Body of pancreas (tissue), 4 donors: ENCODE results near the gene WLS. TPM values are rescaled to one million over a fixed set of nuclear protein-coding genes. Genes with fewer than 3 reads are reported as not detected.

Source experiments
- ATAC-seq: fragments of 150-250 bp; one replicate; pipeline ENCODE4 v1.9.1; 2016
- DNase-seq, 4 donors: peaks; one replicate each; pipeline ENCODE4 v3.0.0-alpha.2; 2019
- H3K27ac ChIP-seq, 4 donors: fragments of 200-600 bp; sonication (generic); 1 replicate in 3 of 4; 2 replicates in 1 of 4; pipeline versions ENCODE4 v1.5.1 to v1.6.1; 2016 to 2019; ENCODE audit warnings: mild to moderate bottlenecking in 1 of 4, mixed read lengths in 1 of 4, moderate library complexity in 1 of 4
- H3K27me3 ChIP-seq, 2 donors: fragments of 200-600 bp; sonication (generic); one replicate each; pipeline ENCODE4 v1.6.0; 2016; ENCODE audit warnings: mild to moderate bottlenecking in 1 of 2
- H3K36me3 ChIP-seq, 2 donors: fragments of 200-600 bp; sonication (generic); replicated peaks in 1 of 2; 2 replicates each; pipeline ENCODE4 v1.5.1; 2016; ENCODE audit warnings: low read depth in 2 of 2; ENCODE audit not compliant: insufficient read depth in 1 of 2
- H3K4me1 ChIP-seq: fragments of 200-600 bp; sonication (generic); one replicate; pipeline ENCODE4 v1.6.0; 2016
- H3K4me3 ChIP-seq, 2 donors: fragments of 200-600 bp; sonication (generic); 1 replicate in 1 of 2; 2 replicates in 1 of 2; pipeline ENCODE4 v1.5.1; 2016 to 2019
- H3K9me3 ChIP-seq, 3 donors: fragments of 200-600 bp; sonication (generic); 1 replicate in 2 of 3; 2 replicates in 1 of 3; pipeline ENCODE4 v1.5.1; 2016
- POLR2A ChIP-seq, 3 donors: fragments of 450-650 bp; IDR thresholded peaks; one replicate each; pipeline ENCODE4 v1.6.1; 2016; ENCODE audit warnings: antibody characterized with exemption in 3 of 3, mild to moderate bottlenecking in 2 of 3
- WGBS, 2 donors: methylation state at CpG; one replicate each; pipeline ENCODE4 v1.1.5; 2017; 5-methylcytosine and 5-hydroxymethylcytosine counted together
- intact Hi-C: fragments of 100-400 bp; cut with DNase I; formaldehyde crosslinking; loops from one replicate; pipeline ENCODE4 v1.15.1; 2023
- total RNA-seq, 2 donors: library from RNA; depleted of rRNA; stranded (reverse); fragments of >200 nt; gene quantifications; one replicate each; pipeline ENCODE4 v1.1.0, GENCODE V29; 2016
- TF ChIP-seq, protein P1 (sequence below), 7 experiments: fragments of 450-650 bp in 4 of 7; fragments of 200-600 bp in 3 of 7; sonication (generic) in 3 of 7; IDR thresholded peaks; one replicate each; pipeline ENCODE4 v1.5.1; 2016 to 2019; ENCODE audit warnings: antibody characterized with exemption in 7 of 7

WLS gene
- total RNA-seq, 2 donors from 2014 or later, result 39.6 to 73.4 TPM

DNA sequence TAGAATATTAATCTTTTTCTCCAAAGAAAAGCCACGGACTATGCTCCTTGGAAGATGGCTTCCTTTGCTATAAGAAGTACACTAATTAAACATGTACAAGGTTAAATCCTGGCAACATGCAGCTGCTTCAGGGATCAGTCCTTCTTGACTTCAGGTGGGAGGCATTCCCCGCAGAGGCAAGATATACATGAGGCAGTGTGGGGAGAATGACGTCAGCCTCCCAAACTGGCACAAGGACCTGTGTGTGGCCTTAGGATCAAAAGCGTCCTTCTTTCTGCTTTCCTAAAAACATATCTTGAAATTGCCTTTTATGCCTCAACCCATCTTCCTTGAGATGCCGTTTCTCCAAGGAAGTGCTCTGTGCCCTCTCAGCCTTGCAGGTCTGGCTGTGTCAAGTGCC lies 90.3 kb downstream of the WLS start:
- intact Hi-C loops, result no loop called here
- ATAC-seq (no peak), DNase-seq (peak in 3 of 4 donors; percentile 28 to 38 (median 33))
- Histone ChIP-seq H3K27ac (peak overlapping the region; percentile 37 to 86 (median 78)), H3K4me3 (no peak overlapping the region), H3K27me3 (no peaks in the 10 kb centered on the region), H3K4me1 (peaks cover 55% of the 10 kb centered on the region), H3K36me3 (peaks cover 0 to 9% of the 10 kb centered on the region in 2 donors), H3K9me3 (no peaks in the 10 kb centered on the region)
- WGBS, 2 donors, result 46 to 67% methylated on average over 5 of the region's 5 CpGs
- no peak for TF ChIP-seq POLR2A (IDR thresholded peaks at IDR 0.05)
- TF ChIP-seq, protein P1, sequence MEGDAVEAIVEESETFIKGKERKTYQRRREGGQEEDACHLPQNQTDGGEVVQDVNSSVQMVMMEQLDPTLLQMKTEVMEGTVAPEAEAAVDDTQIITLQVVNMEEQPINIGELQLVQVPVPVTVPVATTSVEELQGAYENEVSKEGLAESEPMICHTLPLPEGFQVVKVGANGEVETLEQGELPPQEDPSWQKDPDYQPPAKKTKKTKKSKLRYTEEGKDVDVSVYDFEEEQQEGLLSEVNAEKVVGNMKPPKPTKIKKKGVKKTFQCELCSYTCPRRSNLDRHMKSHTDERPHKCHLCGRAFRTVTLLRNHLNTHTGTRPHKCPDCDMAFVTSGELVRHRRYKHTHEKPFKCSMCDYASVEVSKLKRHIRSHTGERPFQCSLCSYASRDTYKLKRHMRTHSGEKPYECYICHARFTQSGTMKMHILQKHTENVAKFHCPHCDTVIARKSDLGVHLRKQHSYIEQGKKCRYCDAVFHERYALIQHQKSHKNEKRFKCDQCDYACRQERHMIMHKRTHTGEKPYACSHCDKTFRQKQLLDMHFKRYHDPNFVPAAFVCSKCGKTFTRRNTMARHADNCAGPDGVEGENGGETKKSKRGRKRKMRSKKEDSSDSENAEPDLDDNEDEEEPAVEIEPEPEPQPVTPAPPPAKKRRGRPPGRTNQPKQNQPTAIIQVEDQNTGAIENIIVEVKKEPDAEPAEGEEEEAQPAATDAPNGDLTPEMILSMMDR (IDR thresholded peaks at IDR 0.05), result no peak

DNA sequence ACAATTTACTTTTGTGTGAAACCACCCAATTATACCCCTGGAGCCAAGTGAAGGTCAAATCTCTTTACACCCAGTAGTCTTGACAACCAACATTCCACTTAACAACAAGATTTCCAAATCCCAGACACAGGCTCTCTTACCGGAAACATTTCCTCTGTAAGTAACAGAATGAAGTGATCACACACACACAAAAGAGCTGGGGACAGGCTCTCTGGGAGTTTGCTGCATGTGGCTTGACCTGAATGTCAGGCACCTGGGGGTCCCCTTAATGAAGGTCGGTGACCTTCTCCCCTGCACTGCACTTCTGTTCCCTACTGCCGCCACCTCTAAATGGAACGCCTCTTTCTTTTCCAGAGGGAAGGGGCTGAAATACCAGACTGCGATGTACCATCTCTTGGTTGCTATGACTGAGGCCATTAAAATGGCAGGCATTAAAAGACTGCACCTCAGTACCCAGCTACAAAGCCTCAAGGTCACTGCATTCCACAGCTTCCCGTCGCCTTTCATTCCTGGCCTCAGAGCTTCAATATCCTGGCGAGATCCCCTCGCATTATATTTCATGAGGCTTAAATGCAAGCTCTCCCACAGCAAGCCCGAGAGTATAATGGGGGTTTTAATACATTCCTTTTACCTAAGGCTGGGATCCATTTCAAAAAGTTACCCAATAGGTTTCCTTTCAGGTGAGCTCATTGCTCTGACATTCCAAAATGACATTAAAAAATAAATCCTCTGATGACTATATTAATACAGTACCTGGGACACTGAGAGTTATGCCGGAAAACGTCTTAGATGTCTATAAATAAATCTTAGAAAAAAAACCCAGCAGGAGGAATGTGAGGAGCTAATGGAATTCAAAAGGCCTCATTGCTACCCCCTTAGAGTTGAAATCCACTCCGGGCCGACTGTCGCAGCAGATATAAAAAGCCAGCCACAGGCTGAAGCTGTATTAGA lies 91.0 kb downstream of the WLS start:
- WGBS, 2 donors, result 62 to 64% methylated on average over 15 of the region's 15 CpGs
- Histone ChIP-seq H3K4me3 (no peak overlapping the region), H3K27me3 (no peaks in the 10 kb centered on the region), H3K9me3 (no peaks in the 10 kb centered on the region), H3K4me1 (peaks cover 48% of the 10 kb centered on the region), H3K36me3 (peaks cover 0 to 9% of the 10 kb centered on the region in 2 donors), H3K27ac (peak overlapping the region; percentile 42 to 86 (median 78))
- intact Hi-C loops, result no loop called here
- peak in 2 of 3 donors; percentile 34 to 55 for TF ChIP-seq POLR2A (IDR thresholded peaks at IDR 0.05)
- TF ChIP-seq, protein P1 (IDR thresholded peaks at IDR 0.05), result no peak
- ATAC-seq (peak; percentile 57), DNase-seq (peak in 1 of 4 donors; percentile 18)

DNA sequence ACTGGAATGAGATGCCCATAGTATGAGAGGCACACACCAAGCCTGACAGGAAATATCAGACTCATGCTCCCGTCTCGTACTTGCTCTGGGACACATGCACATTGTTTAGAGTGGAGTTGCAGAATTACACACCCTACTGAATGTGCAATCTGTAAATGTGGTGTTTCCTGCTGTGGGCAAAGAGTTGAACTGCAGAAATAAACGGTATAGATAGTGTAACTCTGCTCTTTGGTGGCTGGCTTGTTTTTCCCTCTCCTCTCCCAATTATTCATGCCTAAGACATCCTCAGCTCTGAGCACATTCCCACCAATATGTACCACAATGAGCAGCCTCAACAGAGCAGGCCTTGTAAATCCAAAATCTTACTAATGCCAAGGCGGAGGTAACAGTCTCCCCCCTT lies 91.8 kb downstream of the WLS start:
- no peak for TF ChIP-seq POLR2A (IDR thresholded peaks at IDR 0.05)
- TF ChIP-seq, protein P1 (IDR thresholded peaks at IDR 0.05), result no peak
- peak overlapping the region; percentile 19 to 86 (median 78) for H3K27ac ChIP-seq
- no peak for ATAC-seq
- H3K4me3 ChIP-seq, result no peak overlapping the region
- 64 to 71% methylated on average over 4 of the region's 4 CpGs for WGBS, 2 donors
- intact Hi-C loops, result no loop called here
- peaks cover 40% of the 10 kb centered on the region for H3K4me1 ChIP-seq
- H3K27me3 ChIP-seq, result no peaks in the 10 kb centered on the region
- H3K9me3 ChIP-seq, result no peaks in the 10 kb centered on the region
- no peak for DNase-seq
- peaks cover 0 to 9% of the 10 kb centered on the region in 2 donors for H3K36me3 ChIP-seq

DNA sequence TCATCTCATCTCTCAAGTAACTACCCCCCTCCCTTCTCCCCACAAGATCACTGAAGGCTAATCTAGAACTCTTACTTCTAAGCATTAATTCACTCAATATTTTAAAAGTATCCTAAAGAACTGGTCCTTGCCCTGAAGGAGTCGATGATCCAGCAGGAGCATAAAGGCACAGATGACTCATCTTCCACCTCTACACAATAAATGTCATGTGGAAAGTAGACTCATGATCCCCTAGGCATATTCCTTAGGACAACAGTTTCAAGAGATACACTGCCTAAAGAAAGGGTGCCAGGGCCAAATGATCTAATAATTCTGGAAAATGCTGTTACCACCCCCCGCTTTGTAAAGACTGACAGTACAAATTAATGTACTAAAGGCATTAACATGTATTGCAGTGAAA lies 96.1 kb downstream of the WLS start:
- Histone ChIP-seq H3K4me1 (peaks cover 3% of the 10 kb centered on the region), H3K4me3 (no peak overlapping the region), H3K36me3 (peaks cover 5 to 10% of the 10 kb centered on the region in 2 donors), H3K9me3 (no peaks in the 10 kb centered on the region), H3K27me3 (no peaks in the 10 kb centered on the region), H3K27ac (no peak overlapping the region)
- TF ChIP-seq, protein P1 (IDR thresholded peaks at IDR 0.05), result no peak
- no peak for TF ChIP-seq POLR2A (IDR thresholded peaks at IDR 0.05)
- intact Hi-C loops, result no loop called here
- WGBS, 2 donors, result 88 to 98% methylated on average over 2 of the region's 2 CpGs
- no peak for ATAC-seq
- DNase-seq, result no peak
